Kidney epithelial cell (primary cell): Measurements from ENCODE around the gene LSP1. TPM values are rescaled to one million over a fixed set of nuclear protein-coding genes. Genes with fewer than 3 reads are reported as not detected.

Experiments
- DNase-seq: peaks from one replicate; pipeline ENCODE4 v3.0.0-alpha.2; 2010; ENCODE audit warnings: low read depth
- H3K27me3 ChIP-seq: 2 replicates; pipeline ENCODE4 v1.6.0; 2011; ENCODE audit warnings: low read length; ENCODE audit not compliant: control insufficient read depth, insufficient read depth
- H3K36me3 ChIP-seq: 2 replicates; pipeline ENCODE4 v1.5.1; 2011; ENCODE audit warnings: low read length; ENCODE audit not compliant: control insufficient read depth, insufficient read depth
- H3K4me3 ChIP-seq: 2 replicates; pipeline ENCODE4 v1.5.1; 2011; ENCODE audit warnings: low read depth, mild to moderate bottlenecking, control low read depth, low read length
- total RNA-seq: library from RNA; depleted of rRNA; stranded (reverse); fragments of >200 nt; gene quantifications from 2 replicates; pipeline ENCODE4 v1.2.3, GENCODE V29; 2015
- TF ChIP-seq, protein P1 (sequence below): IDR thresholded peaks from 2 replicates; pipeline ENCODE4 v1.5.1; 2011; ENCODE audit warnings: mild to moderate bottlenecking, moderate library complexity, low read length, control low read depth, inconsistent platforms; ENCODE audit not compliant: insufficient read depth, poor library complexity, severe bottlenecking

The LSP1 gene
- total RNA-seq, 1 donor from 2014 or later = not detected

DNA sequence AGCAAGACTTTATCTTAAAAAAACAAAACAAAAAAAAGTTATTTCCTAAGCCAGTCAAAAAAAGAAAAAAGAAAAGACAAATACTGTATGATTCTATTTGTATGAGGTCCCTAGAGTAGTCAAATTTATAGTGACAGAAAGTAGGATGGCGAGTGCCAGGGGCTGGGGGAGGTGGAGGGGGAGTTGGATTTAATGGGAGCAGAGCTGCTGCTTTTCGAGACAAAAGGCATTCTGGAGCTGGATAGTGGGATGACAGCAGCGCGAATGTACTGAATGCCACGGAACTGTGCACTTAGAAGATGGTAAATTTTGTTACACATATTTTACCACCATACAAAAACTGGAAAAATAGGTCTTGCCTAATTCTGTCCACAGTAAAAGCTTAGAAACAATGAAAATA lies 35.9 kb upstream of the LSP1 start:
- DNase-seq = no peak
- TF ChIP-seq, protein P1, sequence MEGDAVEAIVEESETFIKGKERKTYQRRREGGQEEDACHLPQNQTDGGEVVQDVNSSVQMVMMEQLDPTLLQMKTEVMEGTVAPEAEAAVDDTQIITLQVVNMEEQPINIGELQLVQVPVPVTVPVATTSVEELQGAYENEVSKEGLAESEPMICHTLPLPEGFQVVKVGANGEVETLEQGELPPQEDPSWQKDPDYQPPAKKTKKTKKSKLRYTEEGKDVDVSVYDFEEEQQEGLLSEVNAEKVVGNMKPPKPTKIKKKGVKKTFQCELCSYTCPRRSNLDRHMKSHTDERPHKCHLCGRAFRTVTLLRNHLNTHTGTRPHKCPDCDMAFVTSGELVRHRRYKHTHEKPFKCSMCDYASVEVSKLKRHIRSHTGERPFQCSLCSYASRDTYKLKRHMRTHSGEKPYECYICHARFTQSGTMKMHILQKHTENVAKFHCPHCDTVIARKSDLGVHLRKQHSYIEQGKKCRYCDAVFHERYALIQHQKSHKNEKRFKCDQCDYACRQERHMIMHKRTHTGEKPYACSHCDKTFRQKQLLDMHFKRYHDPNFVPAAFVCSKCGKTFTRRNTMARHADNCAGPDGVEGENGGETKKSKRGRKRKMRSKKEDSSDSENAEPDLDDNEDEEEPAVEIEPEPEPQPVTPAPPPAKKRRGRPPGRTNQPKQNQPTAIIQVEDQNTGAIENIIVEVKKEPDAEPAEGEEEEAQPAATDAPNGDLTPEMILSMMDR = no peak
- Histone ChIP-seq H3K4me3 (no peak overlapping the region), H3K27me3 (peaks cover 5% of the 10 kb centered on the region), H3K36me3 (no peaks in the 10 kb centered on the region)

DNA sequence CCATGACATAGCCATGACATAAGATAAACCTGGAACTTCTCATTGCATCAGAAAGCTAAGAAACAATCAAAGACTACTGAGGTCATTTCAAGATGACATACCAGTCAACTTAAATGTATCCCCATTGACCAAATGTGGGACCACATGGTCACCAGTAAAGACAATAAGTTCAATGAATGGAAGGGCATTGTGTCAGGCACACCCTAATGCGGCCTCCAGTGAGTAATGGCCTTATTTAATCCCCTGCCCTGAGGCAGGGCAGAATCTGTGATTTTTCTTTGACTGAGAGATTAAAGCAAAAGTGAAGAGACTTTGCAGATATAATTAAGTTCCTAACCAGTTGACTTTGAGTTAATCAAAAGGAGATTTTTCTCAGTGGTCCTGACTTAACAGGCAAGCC lies 35.4 kb upstream of the LSP1 start:
- TF ChIP-seq, protein P1 = no peak
- no peaks in the 10 kb centered on the region for H3K36me3 ChIP-seq
- DNase-seq = no peak
- peaks cover 5% of the 10 kb centered on the region for H3K27me3 ChIP-seq
- H3K4me3 ChIP-seq = no peak overlapping the region

DNA sequence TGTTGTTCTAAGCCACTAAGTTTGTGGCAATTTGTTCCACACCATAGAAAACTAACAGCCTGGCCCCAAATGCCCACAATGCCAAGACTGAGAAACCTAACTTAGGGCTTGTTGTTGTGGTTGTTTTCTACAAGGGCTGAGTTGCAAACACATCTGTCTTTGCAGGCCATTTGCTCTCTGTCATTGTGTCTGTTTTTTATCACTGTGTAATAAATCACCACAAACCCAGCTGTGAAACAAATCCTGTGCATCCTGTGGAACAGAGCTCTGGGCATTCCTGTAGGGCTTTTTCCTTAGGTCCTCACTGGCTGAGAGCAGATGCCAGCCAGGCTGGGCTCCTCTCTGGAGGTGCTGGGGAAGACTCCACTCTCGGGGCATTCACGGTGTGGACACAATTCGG lies 33.8 kb upstream of the LSP1 start:
- Histone ChIP-seq H3K4me3 (no peak overlapping the region), H3K36me3 (no peaks in the 10 kb centered on the region), H3K27me3 (peaks cover 5% of the 10 kb centered on the region)
- no peak for DNase-seq
- TF ChIP-seq, protein P1 = no peak

DNA sequence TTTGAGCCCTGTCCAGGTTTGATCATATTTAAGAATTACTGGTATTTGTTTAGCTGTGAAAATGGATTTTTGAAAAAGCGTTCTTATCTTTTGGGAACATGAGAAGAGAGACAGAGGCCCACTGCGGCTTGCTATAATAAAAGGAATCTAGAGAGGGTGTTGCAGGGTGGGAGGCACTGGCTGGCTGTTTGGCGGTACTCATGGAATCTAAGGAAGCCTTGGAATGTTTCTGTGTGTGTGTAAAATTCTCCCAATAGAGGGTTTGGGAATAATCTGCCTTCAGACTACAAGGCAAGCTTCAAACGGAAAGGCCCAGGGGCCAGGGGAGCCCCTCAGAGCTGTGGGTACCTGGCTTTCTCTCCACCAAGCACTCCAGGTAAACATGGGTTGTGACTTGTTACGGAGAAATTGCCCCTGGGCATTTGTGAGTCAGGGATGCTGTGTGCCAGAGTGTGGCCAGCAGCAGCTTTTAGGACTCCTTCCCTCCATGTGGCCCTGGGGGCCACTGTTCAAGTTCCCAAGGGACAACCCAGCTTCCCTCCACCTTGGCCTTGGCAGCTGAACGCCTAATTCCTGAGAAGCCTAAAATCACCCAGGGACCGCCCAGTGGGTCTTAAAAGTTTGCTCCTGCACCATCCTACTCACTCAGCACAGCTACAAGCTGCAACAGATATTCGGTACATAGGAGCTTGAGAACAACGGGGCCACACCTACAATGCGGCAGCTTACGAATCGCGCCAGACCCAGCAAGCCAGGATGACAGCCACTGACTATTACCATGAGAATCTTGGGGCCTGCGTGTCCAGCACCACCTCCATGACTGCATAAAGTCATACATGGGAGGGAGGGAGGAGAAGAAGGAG lies 32.2 kb upstream of the LSP1 start:
- H3K36me3 ChIP-seq = no peaks in the 10 kb centered on the region
- TF ChIP-seq, protein P1 = no peak
- no peak for DNase-seq
- H3K27me3 ChIP-seq = peaks cover 2% of the 10 kb centered on the region
- H3K4me3 ChIP-seq = no peak overlapping the region

DNA sequence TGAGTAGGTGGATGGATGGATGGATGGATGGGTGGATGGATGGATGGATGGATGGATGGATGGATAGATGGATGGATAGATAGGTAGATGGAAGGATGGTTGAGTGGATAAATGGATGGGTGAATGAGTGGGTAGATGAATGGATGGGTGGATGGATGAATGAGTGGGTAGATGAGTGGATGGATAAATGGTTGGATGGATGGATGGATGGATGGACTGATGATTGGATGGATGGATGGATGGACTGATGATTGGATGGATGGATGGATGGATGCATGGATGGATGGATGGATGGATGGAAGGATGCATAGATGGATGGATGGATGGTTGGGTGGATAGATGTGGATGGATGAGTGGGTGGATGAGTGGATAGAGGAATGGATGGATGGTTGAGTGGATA lies 31.3 kb upstream of the LSP1 start:
- Histone ChIP-seq H3K36me3 (no peaks in the 10 kb centered on the region), H3K27me3 (peaks cover 2% of the 10 kb centered on the region), H3K4me3 (no peak overlapping the region)
- no peak for DNase-seq
- TF ChIP-seq, protein P1 = no peak
